ENCODE measurements around the gene TMEM208.

- TF ChIP-seq POLR2A (IDR thresholded peaks at IDR 0.05) (no peak), CTCF (IDR thresholded peaks at IDR 0.05) (no peak), EP300 (IDR thresholded peaks at IDR 0.05) (no peak)
Observed at GRCh38 chr16:67238278-67238575, 11.3 kb downstream of the TMEM208 start.
